SK-N-SH (cell line): ENCODE results near the gene LCOR. TPM values are rescaled to one million over a fixed set of nuclear protein-coding genes. Genes with fewer than 3 reads are reported as not detected.

Experiments used
- CTCF ChIA-PET: fragments of 300-600, 350-600 bp; formaldehyde crosslinking; extraction: SDS; loops from one replicate; lab custom pipeline; 2021; lab: Yijun Ruan, JAX
- POLR2A ChIA-PET: fragments of 350-600 bp; sonication (Branson Sonifier 250); formaldehyde crosslinking; extraction: SDS; loops from one replicate; lab custom pipeline; 2020; ENCODE audit warnings: antibody characterized with exemption, inconsistent platforms; lab: Yijun Ruan, JAX
- DNase-seq: peaks from one replicate; pipeline ENCODE4 v3.0.0; 2012
- H2AFZ ChIP-seq: fragments of 200-600 bp; sonication (generic); 2 replicates; pipeline ENCODE4 v1.8.1; 2016; ENCODE audit warnings: antibody characterized with exemption, mild to moderate bottlenecking, low read depth
- H3F3A ChIP-seq: fragments of 200-600 bp; sonication (generic); replicated peaks from 2 replicates; pipeline ENCODE3; 2016; ENCODE audit warnings: antibody characterized with exemption, mild to moderate bottlenecking; ENCODE audit not compliant: insufficient read depth
- H3K27ac ChIP-seq, 2 experiments: fragments of 200-500 bp in 1 of 2; fragments of 200-600 bp in 1 of 2; sonication (Bioruptor generic) in 1 of 2; sonication (generic), shearing (Covaris generic) in 1 of 2; 2 replicates each; pipeline versions ENCODE4 v1.5.1 to v1.6.1; 2014 to 2016; ENCODE audit warnings: low read depth in 2 of 2, inconsistent platforms in 1 of 2, low read length in 1 of 2, mild to moderate bottlenecking in 1 of 2, mixed read lengths in 1 of 2
- H3K27me3 ChIP-seq: fragments of 200-600 bp; sonication (generic), shearing (Covaris generic); 2 replicates; pipeline ENCODE4 v1.6.1; 2016; ENCODE audit warnings: mixed run types; ENCODE audit not compliant: insufficient read depth
- H3K36me3 ChIP-seq, 2 experiments: fragments of 200-500 bp in 1 of 2; fragments of 200-600 bp in 1 of 2; sonication (Bioruptor generic) in 1 of 2; sonication (generic) in 1 of 2; replicated peaks in 1 of 2; 2 replicates each; pipeline versions ENCODE3 to v1.5.1; 2014 to 2016; ENCODE audit warnings: low read length in 1 of 2, mild to moderate bottlenecking in 1 of 2; ENCODE audit not compliant: insufficient read depth in 2 of 2, control insufficient read depth in 1 of 2
- H3K4me1 ChIP-seq, 2 experiments: fragments of 200-500 bp in 1 of 2; fragments of 200-600 bp in 1 of 2; sonication (Bioruptor generic) in 1 of 2; sonication (generic), shearing (Covaris generic) in 1 of 2; 2 replicates each; pipeline versions ENCODE4 v1.5.1 to v1.6.1; 2014 to 2016; ENCODE audit warnings: low read depth in 1 of 2, low read length in 1 of 2, mixed run types in 1 of 2; ENCODE audit not compliant: insufficient read depth in 2 of 2, control insufficient read depth in 1 of 2
- H3K4me2 ChIP-seq: fragments of 200-600 bp; sonication (generic), shearing (Covaris generic); 2 replicates; pipeline ENCODE4 v1.6.1; 2017; ENCODE audit warnings: mixed run types
- H3K4me3 ChIP-seq, 2 experiments: fragments of 200-500 bp in 1 of 2; fragments of 200-600 bp in 1 of 2; sonication (Bioruptor generic) in 1 of 2; sonication (generic), shearing (Covaris generic) in 1 of 2; 2 replicates each; pipeline versions ENCODE4 v1.5.1 to v1.8.1; 2014 to 2016; ENCODE audit warnings: low read depth in 2 of 2, inconsistent platforms in 1 of 2, low read length in 1 of 2, mild to moderate bottlenecking in 1 of 2, mixed read lengths in 1 of 2, moderate library complexity in 1 of 2
- H3K79me2 ChIP-seq: fragments of 200-600 bp; sonication (generic); 2 replicates; pipeline ENCODE4 v1.8.1; 2017; ENCODE audit warnings: mild to moderate bottlenecking; ENCODE audit not compliant: insufficient read depth
- H3K9ac ChIP-seq: fragments of 200-600 bp; sonication (generic); 2 replicates; pipeline ENCODE4 v1.6.1; 2017; ENCODE audit warnings: mixed run types
- H3K9me2 ChIP-seq: fragments of 200-600 bp; sonication (generic); 2 replicates; pipeline ENCODE4 v1.6.1; 2017; ENCODE audit warnings: mixed run types
- H3K9me3 ChIP-seq: fragments of 200-600 bp; sonication (generic); 2 replicates; pipeline ENCODE4 v1.6.1; 2017; ENCODE audit warnings: mixed run types, mild to moderate bottlenecking, moderate library complexity
- H4K20me1 ChIP-seq: fragments of 200-600 bp; sonication (generic); 2 replicates; pipeline ENCODE4 v1.6.1; 2017; ENCODE audit warnings: mild to moderate bottlenecking, mixed run types; ENCODE audit not compliant: insufficient read depth
- ELF1 ChIP-seq: IDR thresholded peaks from 2 replicates; pipeline ENCODE4 v1.4.0; 2012
- EP300 ChIP-seq, 2 experiments: IDR thresholded peaks; 2 replicates each; pipeline versions ENCODE4 v1.4.0 to v1.6.1; 2012; ENCODE audit warnings: borderline replicate concordance in 1 of 2, low read depth in 1 of 2, low read length in 1 of 2
- GATA2 ChIP-seq: sonication (generic); formaldehyde crosslinking; IDR thresholded peaks from 2 replicates; pipeline ENCODE4 v1.5.0; 2020; ENCODE audit warnings: mild to moderate bottlenecking, missing genetic modification reagents
- MEF2A ChIP-seq: IDR thresholded peaks from 2 replicates; pipeline ENCODE4 v1.4.0; 2012; ENCODE audit warnings: low read depth, borderline replicate concordance
- NFIC ChIP-seq: IDR thresholded peaks from 2 replicates; pipeline ENCODE4 v1.4.0; 2012; ENCODE audit warnings: borderline replicate concordance
- RCOR1 ChIP-seq: fragments of 150-350 bp; IDR thresholded peaks from 2 replicates; pipeline ENCODE4 v1.6.1; 2017; ENCODE audit warnings: antibody characterized with exemption, low read length
- RFX5 ChIP-seq: IDR thresholded peaks from 2 replicates; pipeline ENCODE4 v1.6.1; 2012; ENCODE audit warnings: mild to moderate bottlenecking, improper control_type of control experiment, low read length
- RXRA ChIP-seq: IDR thresholded peaks from 2 replicates; pipeline ENCODE4 v1.4.0; 2012; ENCODE audit warnings: low read depth, mild to moderate bottlenecking, borderline replicate concordance
- YY1 ChIP-seq: IDR thresholded peaks from 2 replicates; pipeline ENCODE4 v1.4.0; 2012; ENCODE audit warnings: low read depth, mild to moderate bottlenecking
- WGBS: methylation state at CpG from one replicate; pipeline ENCODE4 v1.1.6; 2017; ENCODE audit warnings: low lambda C conversion rate; 5-methylcytosine and 5-hydroxymethylcytosine counted together
- polyA plus RNA-seq, 3 experiments: library from polyadenylated mRNA; depleted of rRNA; stranded (reverse); fragments of >200 nt; gene quantifications; 2 replicates each; pipeline ENCODE4 v1.2.3, GENCODE V29; 2012
- TF ChIP-seq, protein P1 (sequence below): IDR thresholded peaks from 2 replicates; pipeline ENCODE4 v1.6.1; 2012; ENCODE audit warnings: mild to moderate bottlenecking, low read depth, low read length, moderate library complexity
- TF ChIP-seq, protein P2 (sequence below): fragments of 150-350 bp; IDR thresholded peaks from 2 replicates; pipeline ENCODE4 v1.6.1; 2016; ENCODE audit warnings: mild to moderate bottlenecking, low read depth, low read length
- TF ChIP-seq, protein P3 (sequence below): fragments of 150-350 bp; IDR thresholded peaks from 2 replicates; pipeline ENCODE4 v1.6.1; 2017; ENCODE audit warnings: antibody characterized with exemption, low read length, low read depth, borderline replicate concordance

Gene LCOR
- polyA plus RNA-seq, 1 of the 3 experiments (the other 2 are of a cell fraction): 1.9 TPM

DNA sequence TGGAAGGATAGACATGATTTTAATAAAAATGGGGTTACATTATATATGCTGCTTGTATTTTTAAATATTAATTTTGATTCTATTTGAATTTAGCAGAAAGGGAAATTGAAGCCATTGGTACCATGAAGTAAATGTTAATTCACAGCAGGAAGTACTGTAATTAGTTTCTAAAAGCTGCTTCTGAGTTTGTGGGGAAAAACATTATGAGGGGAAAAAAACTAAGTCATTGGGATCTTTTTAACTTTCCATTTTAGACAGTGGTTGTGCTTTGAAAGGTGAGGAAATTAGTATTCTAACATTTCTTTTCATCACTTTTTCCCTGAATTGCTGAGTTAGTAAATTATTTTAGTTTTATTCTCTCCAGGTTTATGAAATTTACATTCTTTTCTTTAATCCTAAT lies 41.0 kb downstream of the LCOR start (continued):
- TF ChIP-seq, protein P1, sequence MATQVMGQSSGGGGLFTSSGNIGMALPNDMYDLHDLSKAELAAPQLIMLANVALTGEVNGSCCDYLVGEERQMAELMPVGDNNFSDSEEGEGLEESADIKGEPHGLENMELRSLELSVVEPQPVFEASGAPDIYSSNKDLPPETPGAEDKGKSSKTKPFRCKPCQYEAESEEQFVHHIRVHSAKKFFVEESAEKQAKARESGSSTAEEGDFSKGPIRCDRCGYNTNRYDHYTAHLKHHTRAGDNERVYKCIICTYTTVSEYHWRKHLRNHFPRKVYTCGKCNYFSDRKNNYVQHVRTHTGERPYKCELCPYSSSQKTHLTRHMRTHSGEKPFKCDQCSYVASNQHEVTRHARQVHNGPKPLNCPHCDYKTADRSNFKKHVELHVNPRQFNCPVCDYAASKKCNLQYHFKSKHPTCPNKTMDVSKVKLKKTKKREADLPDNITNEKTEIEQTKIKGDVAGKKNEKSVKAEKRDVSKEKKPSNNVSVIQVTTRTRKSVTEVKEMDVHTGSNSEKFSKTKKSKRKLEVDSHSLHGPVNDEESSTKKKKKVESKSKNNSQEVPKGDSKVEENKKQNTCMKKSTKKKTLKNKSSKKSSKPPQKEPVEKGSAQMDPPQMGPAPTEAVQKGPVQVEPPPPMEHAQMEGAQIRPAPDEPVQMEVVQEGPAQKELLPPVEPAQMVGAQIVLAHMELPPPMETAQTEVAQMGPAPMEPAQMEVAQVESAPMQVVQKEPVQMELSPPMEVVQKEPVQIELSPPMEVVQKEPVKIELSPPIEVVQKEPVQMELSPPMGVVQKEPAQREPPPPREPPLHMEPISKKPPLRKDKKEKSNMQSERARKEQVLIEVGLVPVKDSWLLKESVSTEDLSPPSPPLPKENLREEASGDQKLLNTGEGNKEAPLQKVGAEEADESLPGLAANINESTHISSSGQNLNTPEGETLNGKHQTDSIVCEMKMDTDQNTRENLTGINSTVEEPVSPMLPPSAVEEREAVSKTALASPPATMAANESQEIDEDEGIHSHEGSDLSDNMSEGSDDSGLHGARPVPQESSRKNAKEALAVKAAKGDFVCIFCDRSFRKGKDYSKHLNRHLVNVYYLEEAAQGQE: no peak
- no peak for TF ChIP-seq GATA2 (CRISPR knock-in tag)

DNA sequence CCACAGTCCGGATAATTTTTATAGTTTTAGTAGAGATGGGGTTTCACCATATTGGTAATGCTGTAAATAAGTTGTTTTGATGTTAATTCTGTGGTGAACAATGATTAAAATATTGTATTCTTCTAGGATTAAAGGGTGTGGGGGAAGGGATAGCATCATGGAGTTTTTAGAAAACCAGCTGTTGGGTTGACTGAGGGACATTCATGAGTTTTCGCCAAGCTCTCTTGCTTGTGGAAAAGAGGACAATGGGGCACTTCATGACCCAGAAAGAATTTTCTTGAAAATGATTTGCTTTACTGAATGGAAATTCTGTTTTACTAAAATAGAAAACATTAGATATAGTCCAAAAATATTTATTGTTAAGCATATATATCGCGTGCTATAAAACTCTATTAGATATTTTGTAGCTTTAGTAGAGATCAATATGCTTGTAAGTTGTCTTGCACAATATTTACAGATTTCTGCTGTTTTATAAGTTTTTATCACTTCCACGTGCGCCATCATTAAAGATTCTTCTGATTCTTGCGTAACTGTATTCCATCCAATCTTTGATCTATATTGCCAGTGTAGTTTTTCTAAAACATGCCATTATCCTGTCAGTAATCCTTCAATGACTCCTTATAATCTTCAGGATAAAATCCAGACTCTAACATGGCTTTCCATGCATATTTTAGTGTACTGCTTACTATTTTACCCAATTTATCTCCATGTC lies 41.8 kb downstream of the LCOR start:
- Histone ChIP-seq H3K4me1 (no peaks in the 10 kb centered on the region), H3K4me2 (no peak overlapping the region), H3K9ac (no peak overlapping the region), H3K79me2 (peaks cover 100% of the 10 kb centered on the region), H3K36me3 (no peaks in the 10 kb centered on the region), H3K27ac (no peak overlapping the region), H3K4me3 (no peak overlapping the region), H2AFZ (no peak overlapping the region), H3K9me3 (no peaks in the 10 kb centered on the region), H3K27me3 (no peaks in the 10 kb centered on the region), H3F3A (peaks cover 3% of the 10 kb centered on the region), H4K20me1 (peaks cover 83% of the 10 kb centered on the region), H3K9me2 (no peaks in the 10 kb centered on the region)
- 98% methylated on average over 7 of the region's 7 CpGs for WGBS
- POLR2A ChIA-PET: no interaction called here
- no peak for DNase-seq
- CTCF ChIA-PET: interaction anchor here (0.5 to 0.9 kb wide), 3 partner anchors 10 to 466 kb away, joined by 3 read pairs; no protein-coding TSS in a partner anchor
- TF ChIP-seq, protein P2, sequence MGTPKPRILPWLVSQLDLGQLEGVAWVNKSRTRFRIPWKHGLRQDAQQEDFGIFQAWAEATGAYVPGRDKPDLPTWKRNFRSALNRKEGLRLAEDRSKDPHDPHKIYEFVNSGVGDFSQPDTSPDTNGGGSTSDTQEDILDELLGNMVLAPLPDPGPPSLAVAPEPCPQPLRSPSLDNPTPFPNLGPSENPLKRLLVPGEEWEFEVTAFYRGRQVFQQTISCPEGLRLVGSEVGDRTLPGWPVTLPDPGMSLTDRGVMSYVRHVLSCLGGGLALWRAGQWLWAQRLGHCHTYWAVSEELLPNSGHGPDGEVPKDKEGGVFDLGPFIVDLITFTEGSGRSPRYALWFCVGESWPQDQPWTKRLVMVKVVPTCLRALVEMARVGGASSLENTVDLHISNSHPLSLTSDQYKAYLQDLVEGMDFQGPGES: no peak
- TF ChIP-seq, protein P3, sequence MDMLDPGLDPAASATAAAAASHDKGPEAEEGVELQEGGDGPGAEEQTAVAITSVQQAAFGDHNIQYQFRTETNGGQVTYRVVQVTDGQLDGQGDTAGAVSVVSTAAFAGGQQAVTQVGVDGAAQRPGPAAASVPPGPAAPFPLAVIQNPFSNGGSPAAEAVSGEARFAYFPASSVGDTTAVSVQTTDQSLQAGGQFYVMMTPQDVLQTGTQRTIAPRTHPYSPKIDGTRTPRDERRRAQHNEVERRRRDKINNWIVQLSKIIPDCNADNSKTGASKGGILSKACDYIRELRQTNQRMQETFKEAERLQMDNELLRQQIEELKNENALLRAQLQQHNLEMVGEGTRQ: no peak
- TF ChIP-seq NFIC (no peak), MEF2A (no peak), ELF1 (no peak), YY1 (no peak), GATA2 (CRISPR knock-in tag) (no peak), RFX5 (no peak), RXRA (no peak), RCOR1 (no peak), EP300 (IDR thresholded peaks at IDR 0.05; ENCODE audit: borderline replicate concordance in 1 of 2, low read depth in 1 of 2, low read length in 1 of 2) (no peak)
- TF ChIP-seq, protein P1: no peak
